Activated CD8-positive, alpha-beta T cell treated with anti-CD3 and anti-CD28 coated beads for 36 hours (primary cell): ENCODE measurements around the gene SLC39A3. TPM values are rescaled to one million over a fixed set of nuclear protein-coding genes. Genes with fewer than 3 reads are reported as not detected.

Experiments used
- ATAC-seq: fragments of 200-7000 bp; cut with Tn5 transposase; one replicate; pipeline ENCODE4 v1.10.0; 2021; ENCODE audit warnings: mild to moderate bottlenecking, moderate library complexity
- CTCF ChIA-PET: fragments of 350-600 bp; sonication (Branson Sonifier 250); formaldehyde crosslinking; loops from one replicate; lab custom pipeline; 2021; ENCODE audit warnings: antibody characterized with exemption; lab: Charles Lee
- POLR2A ChIA-PET: fragments of 350-600 bp; sonication (Branson Sonifier 250); formaldehyde crosslinking; loops from one replicate; lab custom pipeline; 2021; ENCODE audit warnings: antibody characterized with exemption; lab: Charles Lee
- DNase-seq: peaks from one replicate; pipeline ENCODE4 v3.0.0-alpha.2; 2020
- H3K27ac Mint-ChIP-seq: one replicate; pipeline ENCODE4 v1.8.0; 2021; ENCODE audit warnings: mild to moderate bottlenecking, mixed read lengths
- H3K27me3 Mint-ChIP-seq: one replicate; pipeline ENCODE4 v1.8.0; 2021; ENCODE audit warnings: mixed read lengths
- H3K36me3 Mint-ChIP-seq: one replicate; pipeline ENCODE4 v1.8.0; 2021; ENCODE audit warnings: low read depth, mixed read lengths
- H3K4me1 Mint-ChIP-seq: one replicate; pipeline ENCODE4 v1.8.0; 2021; ENCODE audit warnings: low read depth, mixed read lengths
- H3K4me3 Mint-ChIP-seq: one replicate; pipeline ENCODE4 v1.8.0; 2021; ENCODE audit warnings: mild to moderate bottlenecking, moderate library complexity, mixed read lengths
- H3K9me3 Mint-ChIP-seq: one replicate; pipeline ENCODE4 v1.8.0; 2021; ENCODE audit warnings: mixed read lengths
- intact Hi-C: fragments of 100-400 bp; cut with micrococcal nuclease; formaldehyde crosslinking; loops from one replicate; pipeline ENCODE4 v1.10.0; 2022
- total RNA-seq, 2 experiments: library from RNA; stranded (reverse); gene quantifications; one replicate each; pipeline ENCODE4 v1.2.3, GENCODE V29; 2021
- TF ChIP-seq, protein P1 (sequence below): fragments of 200-600 bp; IDR thresholded peaks from one replicate; pipeline ENCODE4 v1.8.0; 2022; ENCODE audit warnings: antibody characterized with exemption, mild to moderate bottlenecking

The SLC39A3 gene
- total RNA-seq, 2 experiments from 2014 or later, result 35.5 to 38.1 TPM

DNA sequence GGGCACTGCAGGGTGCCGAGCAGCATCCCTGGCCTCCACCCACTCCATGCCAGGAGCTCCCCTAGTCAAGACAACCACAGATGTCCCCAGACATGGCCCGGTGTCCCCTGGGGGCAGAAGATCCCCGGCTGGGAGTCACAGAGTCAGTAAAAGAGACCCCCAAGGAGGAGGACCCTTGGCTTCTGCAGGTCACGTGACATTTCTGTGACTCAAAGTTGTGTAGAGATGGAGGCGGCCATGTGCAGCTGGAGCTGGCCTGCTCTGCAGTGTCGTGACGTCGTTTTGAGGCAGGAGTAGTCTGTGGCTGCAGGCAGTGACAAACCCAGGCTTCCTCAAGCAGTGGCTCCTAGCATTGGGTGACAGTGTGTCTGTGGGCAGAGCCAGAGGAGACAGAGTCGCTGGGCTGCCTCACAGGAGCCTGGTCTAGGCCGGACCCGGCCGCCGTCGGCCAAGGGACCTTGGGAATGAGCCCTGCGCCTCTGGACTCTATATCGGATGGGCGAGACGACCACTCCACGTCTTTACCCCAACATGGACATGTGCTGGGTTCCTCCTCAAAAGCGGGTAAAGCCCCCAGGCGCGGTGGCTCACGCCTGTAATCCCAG, 10.9 kb downstream of the SLC39A3 start:
- Mint-ChIP-seq H3K4me1 (no peaks in the 10 kb centered on the region), H3K36me3 (no peaks in the 10 kb centered on the region), H3K4me3 (no peak overlapping the region), H3K27me3 (peaks cover 11% of the 10 kb centered on the region), H3K9me3 (no peaks in the 10 kb centered on the region), H3K27ac (no peak overlapping the region)
- intact Hi-C loops, result no loop called here
- ChIA-PET CTCF (interaction anchor here (1.4 kb wide), 1 partner anchor 81 kb away, joined by 4 read pairs; no protein-coding TSS in a partner anchor), POLR2A (interaction anchor here (0.6 to 3.3 kb wide), 3 partner anchors 11 to 182 kb away, joined by 3 to 10 read pairs (median 3); partner anchors contain the start of gene SLC39A3)
- TF ChIP-seq, protein P1, sequence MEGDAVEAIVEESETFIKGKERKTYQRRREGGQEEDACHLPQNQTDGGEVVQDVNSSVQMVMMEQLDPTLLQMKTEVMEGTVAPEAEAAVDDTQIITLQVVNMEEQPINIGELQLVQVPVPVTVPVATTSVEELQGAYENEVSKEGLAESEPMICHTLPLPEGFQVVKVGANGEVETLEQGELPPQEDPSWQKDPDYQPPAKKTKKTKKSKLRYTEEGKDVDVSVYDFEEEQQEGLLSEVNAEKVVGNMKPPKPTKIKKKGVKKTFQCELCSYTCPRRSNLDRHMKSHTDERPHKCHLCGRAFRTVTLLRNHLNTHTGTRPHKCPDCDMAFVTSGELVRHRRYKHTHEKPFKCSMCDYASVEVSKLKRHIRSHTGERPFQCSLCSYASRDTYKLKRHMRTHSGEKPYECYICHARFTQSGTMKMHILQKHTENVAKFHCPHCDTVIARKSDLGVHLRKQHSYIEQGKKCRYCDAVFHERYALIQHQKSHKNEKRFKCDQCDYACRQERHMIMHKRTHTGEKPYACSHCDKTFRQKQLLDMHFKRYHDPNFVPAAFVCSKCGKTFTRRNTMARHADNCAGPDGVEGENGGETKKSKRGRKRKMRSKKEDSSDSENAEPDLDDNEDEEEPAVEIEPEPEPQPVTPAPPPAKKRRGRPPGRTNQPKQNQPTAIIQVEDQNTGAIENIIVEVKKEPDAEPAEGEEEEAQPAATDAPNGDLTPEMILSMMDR, result no peak
- ATAC-seq (no peak), DNase-seq (no peak)

DNA sequence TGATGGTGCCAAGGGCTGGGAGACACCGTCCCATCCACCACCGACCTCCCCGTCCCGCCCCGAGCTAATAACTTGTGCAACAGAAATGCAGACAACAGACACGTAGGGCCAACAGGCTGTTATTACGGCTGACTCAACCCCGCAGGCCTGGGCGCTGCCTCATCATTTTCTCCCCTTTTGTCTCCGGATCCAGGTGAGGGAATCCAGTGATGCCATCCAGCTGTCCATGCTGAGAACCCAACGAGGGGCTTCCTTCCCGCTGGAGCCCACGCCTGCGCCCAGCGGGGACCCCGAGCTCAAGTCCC, 12.2 kb downstream of the SLC39A3 start:
- TF ChIP-seq, protein P1, result no peak
- H3K4me1 Mint-ChIP-seq, result no peaks in the 10 kb centered on the region
- H3K36me3 Mint-ChIP-seq, result no peaks in the 10 kb centered on the region
- intact Hi-C loops, result no loop called here
- ChIA-PET CTCF (interaction anchor here (0.8 kb wide), 1 partner anchor 12 kb away, joined by 3 read pairs; the partner anchor contains the start of gene SLC39A3), POLR2A (interaction anchor here (3.3 kb wide), 1 partner anchor 12 kb away, joined by 10 read pairs; the partner anchor contains the start of gene SLC39A3)
- H3K4me3 Mint-ChIP-seq, result no peak overlapping the region
- peaks cover 14% of the 10 kb centered on the region for H3K27me3 Mint-ChIP-seq
- no peak overlapping the region for H3K27ac Mint-ChIP-seq
- no peaks in the 10 kb centered on the region for H3K9me3 Mint-ChIP-seq
- DNase-seq (no peak), ATAC-seq (no peak)

DNA sequence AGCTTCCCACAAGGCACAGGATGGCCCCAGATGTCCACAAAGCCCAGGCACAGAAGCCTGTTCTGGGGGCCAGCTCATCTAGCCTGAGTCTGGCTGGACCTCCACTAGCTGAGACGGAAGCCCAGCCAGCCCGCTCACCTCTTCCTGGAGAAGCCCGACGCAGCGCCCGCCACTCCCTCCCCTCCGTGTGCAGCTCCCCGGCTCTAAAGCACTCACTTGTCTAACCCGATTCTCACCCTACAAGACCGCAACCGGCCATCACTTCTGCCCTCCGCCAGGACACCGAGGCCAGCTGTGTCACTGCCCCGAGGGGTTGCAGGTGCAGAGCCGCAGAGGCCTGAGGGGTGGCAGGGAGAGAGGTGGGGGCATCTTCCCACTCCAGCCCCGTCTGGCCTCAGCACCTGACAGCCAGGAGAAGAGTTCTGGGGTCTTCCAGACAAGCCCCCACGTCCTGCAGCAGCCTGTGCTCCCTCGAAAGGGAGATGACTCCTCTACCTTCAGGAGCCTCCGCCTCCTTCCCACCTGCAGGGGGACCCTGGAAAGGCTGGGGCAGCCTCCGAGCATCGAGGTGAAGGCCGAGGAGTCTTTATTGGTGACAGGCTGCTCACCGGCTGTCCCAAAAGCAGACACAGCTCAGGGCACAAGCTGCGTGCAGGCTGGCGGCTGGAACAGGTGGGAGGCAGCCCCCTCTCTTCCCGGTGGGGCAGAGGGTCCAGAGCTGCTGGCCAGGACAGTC, 12.7 kb downstream of the SLC39A3 start:
- intact Hi-C loops, result no loop called here
- Mint-ChIP-seq H3K27ac (no peak overlapping the region), H3K4me3 (no peak overlapping the region), H3K4me1 (no peaks in the 10 kb centered on the region), H3K36me3 (no peaks in the 10 kb centered on the region), H3K27me3 (peaks cover 17% of the 10 kb centered on the region), H3K9me3 (no peaks in the 10 kb centered on the region)
- POLR2A ChIA-PET, result interaction anchor here (3.3 kb wide), 1 partner anchor 13 kb away, joined by 10 read pairs; the partner anchor contains the start of gene SLC39A3
- CTCF ChIA-PET, result interaction anchor here (1.7 kb wide), 1 partner anchor 79 kb away, joined by 4 read pairs; no protein-coding TSS in a partner anchor
- no peak for ATAC-seq
- no peak for DNase-seq
- TF ChIP-seq, protein P1, result no peak

GRCh38 chr19:2726160-2726855, 13.5 kb downstream of the SLC39A3 start:
- H3K4me1 Mint-ChIP-seq, result no peaks in the 10 kb centered on the region
- TF ChIP-seq, protein P1, result no peak
- ATAC-seq (no peak), DNase-seq (no peak)
- H3K27me3 Mint-ChIP-seq, result peaks cover 22% of the 10 kb centered on the region
- no peaks in the 10 kb centered on the region for H3K9me3 Mint-ChIP-seq
- POLR2A ChIA-PET, result no interaction called here
- H3K36me3 Mint-ChIP-seq, result no peaks in the 10 kb centered on the region
- intact Hi-C loops, result no loop called here
- CTCF ChIA-PET, result interaction anchor here (1.7 kb wide), 1 partner anchor 78 kb away, joined by 4 read pairs; no protein-coding TSS in a partner anchor
- no peak overlapping the region for H3K4me3 Mint-ChIP-seq
- H3K27ac Mint-ChIP-seq, result no peak overlapping the region
